ENCODE measurements around the gene EXT2. TPM values are rescaled to one million over a fixed set of nuclear protein-coding genes. Genes with fewer than 3 reads are reported as not detected.

EXT2 gene
- total RNA-seq, 1 donor from 2014 or later = 67.7 TPM

DNA sequence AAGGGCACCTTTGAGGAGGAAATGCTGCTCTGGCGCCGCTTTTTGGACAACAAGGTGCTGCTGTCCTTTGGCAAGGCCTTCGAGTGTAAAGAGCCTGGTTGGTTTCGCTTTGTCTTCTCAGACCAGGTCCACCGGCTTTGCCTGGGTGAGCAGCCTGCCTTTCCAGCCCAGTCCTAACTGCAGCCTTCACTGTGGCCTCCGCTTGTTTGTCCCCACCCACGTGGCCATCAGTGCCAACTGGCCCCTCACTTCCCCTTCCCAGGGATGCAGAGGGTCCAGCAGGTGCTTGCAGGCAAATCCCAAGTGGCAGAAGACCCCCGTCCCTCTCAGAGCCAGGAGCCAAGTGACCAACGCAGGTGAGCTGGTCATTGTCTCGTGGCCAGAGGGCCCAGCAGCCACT is 12.0 kb upstream of the EXT2 start:
- H3K9ac ChIP-seq (ENCODE audit: low read length) = no peak overlapping the region
- H3K4me3 ChIP-seq (ENCODE audit: insufficient read depth, low read depth, low read length) = no peak overlapping the region
- H3K4me1 Mint-ChIP-seq (ENCODE audit: low read depth, unreplicated experiment) = no peaks in the 10 kb centered on the region
- no peak overlapping the region for H3K4me2 ChIP-seq (ENCODE audit: low read length)
- no peak overlapping the region for H3K4me3 Mint-ChIP-seq (ENCODE audit: unreplicated experiment)
- peaks cover 4% of the 10 kb centered on the region for H3K27me3 Mint-ChIP-seq (ENCODE audit: low read depth, unreplicated experiment)
- no peak overlapping the region for H3K27ac Mint-ChIP-seq (ENCODE audit: unreplicated experiment)
- H3K9me3 ChIP-seq (ENCODE audit: insufficient read depth, low read depth, low read length) = no peaks in the 10 kb centered on the region
- no peak overlapping the region for H3K27ac ChIP-seq (ENCODE audit: low read depth, low read length)
- DNase-seq (ENCODE audit: low read depth) (no peak), FAIRE-seq (no peak)
- peaks cover 21% of the 10 kb centered on the region for H3K36me3 Mint-ChIP-seq (ENCODE audit: low read depth, unreplicated experiment)
- H4K20me1 ChIP-seq (ENCODE audit: insufficient read depth, low read length) = no peaks in the 10 kb centered on the region
- H3K9me3 Mint-ChIP-seq (ENCODE audit: unreplicated experiment) = peaks cover 7% of the 10 kb centered on the region
- no peaks in the 10 kb centered on the region for H3K36me3 ChIP-seq (ENCODE audit: insufficient read depth, low read length)
- H3K27me3 ChIP-seq (ENCODE audit: insufficient read depth, low read length) = no peaks in the 10 kb centered on the region
- H3K4me1 ChIP-seq (ENCODE audit: insufficient read depth, low read length) = no peaks in the 10 kb centered on the region
- no peaks in the 10 kb centered on the region for H3K79me2 ChIP-seq (ENCODE audit: insufficient read depth, low read length)
- TF ChIP-seq EZH2 (IDR thresholded peaks at IDR 0.05; ENCODE audit: insufficient read depth, low read length) (no peak), CTCF (IDR thresholded peaks at IDR 0.05; ENCODE audit: insufficient read depth, low read depth, low read length) (no peak)
- no peak overlapping the region for H2AFZ ChIP-seq (ENCODE audit: low read depth, low read length)

- peaks cover 4% of the 10 kb centered on the region for H3K27me3 Mint-ChIP-seq (ENCODE audit: low read depth, unreplicated experiment)
- DNase-seq (ENCODE audit: low read depth) = no peak
- H3K9ac ChIP-seq (ENCODE audit: low read length) = no peak overlapping the region
- no peak for TF ChIP-seq CTCF (IDR thresholded peaks at IDR 0.05; ENCODE audit: insufficient read depth, low read depth, low read length)
- no peak for TF ChIP-seq EZH2 (IDR thresholded peaks at IDR 0.05; ENCODE audit: insufficient read depth, low read length)
- H3K36me3 Mint-ChIP-seq (ENCODE audit: low read depth, unreplicated experiment) = peaks cover 21% of the 10 kb centered on the region
- H3K4me3 Mint-ChIP-seq (ENCODE audit: unreplicated experiment) = no peak overlapping the region
- H2AFZ ChIP-seq (ENCODE audit: low read depth, low read length) = no peak overlapping the region
- H3K79me2 ChIP-seq (ENCODE audit: insufficient read depth, low read length) = no peaks in the 10 kb centered on the region
- H3K4me2 ChIP-seq (ENCODE audit: low read length) = no peak overlapping the region
- H3K4me1 Mint-ChIP-seq (ENCODE audit: low read depth, unreplicated experiment) = peaks cover 3% of the 10 kb centered on the region
- H3K9me3 Mint-ChIP-seq (ENCODE audit: unreplicated experiment) = peaks cover 7% of the 10 kb centered on the region
- H3K4me3 ChIP-seq (ENCODE audit: insufficient read depth, low read depth, low read length) = no peak overlapping the region
- no peaks in the 10 kb centered on the region for H3K27me3 ChIP-seq (ENCODE audit: insufficient read depth, low read length)
- no peaks in the 10 kb centered on the region for H4K20me1 ChIP-seq (ENCODE audit: insufficient read depth, low read length)
- no peaks in the 10 kb centered on the region for H3K4me1 ChIP-seq (ENCODE audit: insufficient read depth, low read length)
- H3K9me3 ChIP-seq (ENCODE audit: insufficient read depth, low read depth, low read length) = no peaks in the 10 kb centered on the region
- no peaks in the 10 kb centered on the region for H3K36me3 ChIP-seq (ENCODE audit: insufficient read depth, low read length)
- FAIRE-seq = no peak
- H3K27ac Mint-ChIP-seq (ENCODE audit: unreplicated experiment) = no peak overlapping the region
- no peak overlapping the region for H3K27ac ChIP-seq (ENCODE audit: low read depth, low read length)
Measured at GRCh38 chr11:44083906-44084305, 11.6 kb upstream of the EXT2 start.

DNA sequence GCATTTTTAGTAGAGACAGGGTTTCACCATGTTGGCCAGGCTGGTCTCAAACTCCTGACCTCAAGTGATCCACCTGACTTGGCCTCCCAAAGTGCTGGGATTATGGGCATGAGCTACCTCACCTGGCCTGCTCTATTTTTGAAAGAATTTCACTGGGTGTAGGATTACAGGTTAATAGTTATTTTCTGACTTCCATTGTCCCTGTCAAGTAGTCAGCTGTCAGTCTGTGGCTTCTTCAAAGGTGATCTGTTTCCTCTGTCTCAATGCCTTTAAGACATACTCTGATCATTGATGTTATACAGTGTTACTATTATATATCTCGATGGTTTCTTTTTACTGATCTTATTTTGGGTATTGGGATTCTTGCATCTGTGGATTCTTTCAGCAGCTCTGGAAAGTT is 10.1 kb upstream of the EXT2 start:
- Histone ChIP-seq H3K4me3 (ENCODE audit: insufficient read depth, low read depth, low read length) (no peak overlapping the region), H3K27ac (ENCODE audit: low read depth, low read length) (no peak overlapping the region), H4K20me1 (ENCODE audit: insufficient read depth, low read length) (no peaks in the 10 kb centered on the region), H3K79me2 (ENCODE audit: insufficient read depth, low read length) (no peaks in the 10 kb centered on the region), H3K9ac (ENCODE audit: low read length) (no peak overlapping the region), H3K4me1 (ENCODE audit: insufficient read depth, low read length) (no peaks in the 10 kb centered on the region), H2AFZ (ENCODE audit: low read depth, low read length) (no peak overlapping the region), H3K27me3 (ENCODE audit: insufficient read depth, low read length) (peaks cover 2% of the 10 kb centered on the region), H3K36me3 (ENCODE audit: insufficient read depth, low read length) (no peaks in the 10 kb centered on the region), H3K9me3 (ENCODE audit: insufficient read depth, low read depth, low read length) (no peaks in the 10 kb centered on the region), H3K4me2 (ENCODE audit: low read length) (no peak overlapping the region)
- Mint-ChIP-seq H3K4me3 (ENCODE audit: unreplicated experiment) (no peak overlapping the region), H3K27ac (ENCODE audit: unreplicated experiment) (no peak overlapping the region), H3K27me3 (ENCODE audit: low read depth, unreplicated experiment) (peaks cover 2% of the 10 kb centered on the region), H3K36me3 (ENCODE audit: low read depth, unreplicated experiment) (peaks cover 13% of the 10 kb centered on the region), H3K4me1 (ENCODE audit: low read depth, unreplicated experiment) (peaks cover 4% of the 10 kb centered on the region), H3K9me3 (ENCODE audit: unreplicated experiment) (peaks cover 7% of the 10 kb centered on the region)
- DNase-seq (ENCODE audit: low read depth) (no peak), FAIRE-seq (peak; percentile 20)
- TF ChIP-seq CTCF (IDR thresholded peaks at IDR 0.05; ENCODE audit: insufficient read depth, low read depth, low read length) (no peak), EZH2 (IDR thresholded peaks at IDR 0.05; ENCODE audit: insufficient read depth, low read length) (no peak)

Data from astrocyte (in vitro differentiated cells and primary cell).